NOMO-1 treated with dmso at 0.1 percent for 144 hours (cell line): ENCODE measurements around the gene TMEM119.
"Not testable (repeated sequence)": the region's sequence is repeated elsewhere in the genome, so short reads cannot be mapped to it uniquely, and the experiment has no call there.

Source experiments
- DNase-seq: peaks from one replicate; lab custom pipeline; 2025; ENCODE audit not compliant: unreplicated experiment; lab: John Stamatoyannopoulos, UW

TMEM119 gene

DNA sequence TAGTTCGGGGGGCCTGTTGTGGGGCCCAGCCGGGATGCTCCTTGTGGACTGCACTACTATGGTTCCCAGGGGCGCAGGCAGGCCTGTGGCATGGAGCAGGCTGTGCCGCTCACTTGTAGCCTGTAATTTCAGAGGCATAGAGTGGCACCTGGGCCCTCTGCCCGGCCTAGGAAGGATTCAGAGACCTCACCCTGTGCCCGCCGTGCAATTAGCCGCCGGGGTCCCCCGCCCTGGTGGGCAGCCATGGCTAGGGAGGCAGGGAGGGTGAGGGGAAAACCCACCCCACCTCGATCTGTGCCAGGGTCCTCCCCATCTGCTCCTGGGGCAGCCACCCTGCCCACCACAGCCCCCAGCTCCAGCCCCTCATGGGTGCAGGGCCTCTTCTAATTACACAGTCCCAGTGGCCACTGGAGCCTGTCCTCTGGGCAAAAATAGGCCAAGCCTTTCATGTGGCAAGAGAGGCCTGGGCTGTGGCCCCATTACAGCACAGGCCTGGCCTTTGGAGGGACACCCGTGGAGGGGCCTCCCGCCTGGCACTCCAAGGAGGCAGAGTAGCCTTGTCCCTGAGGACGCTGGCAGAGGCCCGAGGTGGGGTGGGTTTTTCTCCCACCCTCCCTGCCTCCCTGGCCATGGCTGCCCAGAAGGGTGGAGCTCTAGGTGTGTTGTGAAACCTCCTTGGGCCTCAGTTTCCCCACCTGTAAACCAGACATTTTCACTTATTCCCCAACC lies 5.3 kb upstream of the TMEM119 start:
- DNase-seq, result no peak

- no peak for DNase-seq
These were observed 4.4 kb upstream of the TMEM119 start for GRCh38 chr12:108602209-108602705.

DNA sequence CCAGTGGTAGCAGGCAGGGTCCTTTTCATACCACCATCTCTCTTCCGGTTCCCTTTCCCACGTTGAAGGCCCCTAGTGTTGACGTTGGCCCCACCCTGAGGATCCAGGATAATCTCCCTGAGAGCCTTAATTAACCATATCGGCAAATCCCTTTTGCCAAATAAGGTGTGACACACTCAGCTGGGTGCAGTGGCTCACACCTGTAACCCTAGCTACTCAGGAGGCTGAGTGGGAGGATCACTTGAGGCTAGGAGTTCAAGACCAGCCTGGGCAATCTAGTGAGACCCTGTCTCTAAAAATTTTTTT lies 2.8 kb upstream of the TMEM119 start:
- DNase-seq, result no peak

GRCh38 chr12:108599948-108600701 lies 2.2 kb upstream of the TMEM119 start:
- DNase-seq, result no peak

- no peak for DNase-seq
These were observed 1.7 kb upstream of the TMEM119 start for GRCh38 chr12:108599541-108599940.

GRCh38 chr12:108598553-108599250 lies 818 bp upstream of the TMEM119 start:
- no peak for DNase-seq

GRCh38 chr12:108596854-108597558 lies 878 bp downstream of the TMEM119 start:
- no peak for DNase-seq

DNA sequence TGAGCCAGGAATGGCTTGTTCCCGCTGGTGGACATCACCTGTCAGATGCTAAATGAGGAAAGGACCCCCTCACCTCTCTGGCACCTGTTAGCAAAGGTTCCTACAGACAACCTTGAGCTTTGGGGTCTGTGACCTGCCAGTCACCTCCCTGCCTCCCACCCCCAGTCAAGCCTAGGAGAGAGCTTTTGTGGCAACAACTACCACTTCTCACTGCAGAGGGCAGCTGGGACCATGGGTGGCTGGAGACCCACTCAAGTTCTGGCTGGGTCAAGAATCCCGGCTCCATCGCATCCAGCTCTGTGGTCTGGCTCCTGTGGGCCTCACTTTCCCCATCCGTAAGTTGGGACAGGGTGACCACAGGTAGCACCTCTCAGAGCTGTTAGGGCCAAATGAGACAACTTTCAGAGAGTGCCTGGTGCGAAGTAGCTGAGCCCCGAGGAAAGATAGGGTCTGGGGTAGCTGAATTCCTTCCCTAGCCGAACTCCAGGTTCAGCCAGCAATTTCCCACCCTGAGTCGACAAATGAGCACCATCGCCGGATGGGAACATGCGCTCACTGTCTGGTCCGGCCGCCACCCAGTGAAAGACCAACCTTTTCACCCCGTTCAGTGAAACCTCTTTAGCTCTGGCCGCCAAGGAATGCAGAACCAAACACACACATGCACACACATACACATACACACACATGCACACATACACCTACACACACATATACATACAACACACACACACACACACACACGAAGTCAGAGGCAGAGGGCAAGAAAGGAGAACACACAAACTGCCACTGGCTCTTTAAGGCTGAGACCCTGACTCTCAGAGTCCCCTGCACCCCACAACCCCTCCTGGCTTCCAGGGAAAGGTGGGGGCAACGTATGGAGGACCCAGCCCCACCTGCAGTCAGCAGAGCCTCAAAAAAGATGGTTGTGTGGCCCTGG lies 1.9 kb downstream of the TMEM119 start:
- DNase-seq, result no peak

GRCh38 chr12:108594960-108595710 lies 2.7 kb downstream of the TMEM119 start:
- DNase-seq, result no peak

DNA sequence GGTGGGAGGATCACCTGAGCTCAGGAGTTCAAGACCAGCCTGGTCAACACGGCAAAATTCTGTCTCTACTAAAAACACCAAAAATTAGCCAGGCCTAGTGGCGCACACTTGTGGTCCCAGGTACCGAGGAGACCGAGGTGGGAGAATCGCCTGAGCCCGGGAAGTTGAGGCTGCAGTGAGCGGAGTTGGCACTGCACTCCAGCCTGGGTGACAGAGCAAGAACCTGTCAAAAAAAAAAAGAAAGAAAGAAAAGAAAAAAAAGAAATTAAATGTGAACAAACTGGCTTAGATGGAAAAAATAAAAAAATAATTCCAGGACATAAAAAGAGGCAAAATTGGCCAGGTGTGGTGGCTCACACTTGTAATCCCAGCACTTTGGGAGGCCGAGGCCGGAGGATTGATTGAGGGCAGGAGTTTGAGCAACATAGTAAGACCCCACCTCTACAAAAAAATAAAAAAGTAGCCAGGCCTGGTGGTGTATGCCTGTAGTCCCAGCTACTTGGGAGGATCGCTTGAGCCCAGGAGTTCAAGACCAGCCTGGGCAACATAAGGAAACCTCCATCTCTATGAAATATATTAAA lies 3.5 kb downstream of the TMEM119 start:
- DNase-seq, result no peak

GRCh38 chr12:108592033-108592909 lies 5.6 kb downstream of the TMEM119 start:
- DNase-seq, result no peak

DNA sequence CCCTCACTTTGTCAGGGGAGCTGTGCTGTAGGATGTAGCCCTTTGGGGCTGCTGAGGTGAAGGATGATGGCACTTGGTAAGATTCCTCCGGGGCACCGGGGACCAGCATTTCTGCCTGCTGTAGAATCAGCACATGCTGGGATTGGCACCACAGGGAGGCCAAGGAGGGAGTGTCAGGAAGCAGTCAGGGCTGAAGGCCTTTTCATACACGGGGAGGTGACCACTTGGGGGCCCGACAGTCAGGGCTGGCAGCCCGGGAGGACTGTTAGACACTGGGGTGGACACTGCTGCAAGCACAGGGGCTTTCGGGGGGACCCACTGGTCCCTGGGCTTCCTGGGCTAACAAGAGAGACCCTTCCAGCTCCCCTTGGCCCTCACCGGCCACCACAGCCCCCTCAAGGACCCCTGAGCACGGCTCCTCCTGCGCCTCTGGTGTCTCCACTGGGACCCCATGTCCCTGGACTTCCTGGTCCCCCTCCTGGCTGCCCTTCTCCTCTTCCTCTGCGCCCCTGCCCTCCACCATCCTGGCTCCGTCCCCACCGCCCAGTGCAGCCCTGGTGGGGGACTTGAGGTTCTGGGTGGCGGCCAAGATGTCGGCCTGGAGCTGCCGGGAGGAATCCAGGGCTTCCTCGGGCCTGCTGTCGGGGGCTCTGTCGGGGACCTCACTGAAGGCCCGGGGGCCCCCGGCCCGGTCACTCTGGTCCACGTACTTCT lies 6.5 kb downstream of the TMEM119 start:
- no peak for DNase-seq

DNA sequence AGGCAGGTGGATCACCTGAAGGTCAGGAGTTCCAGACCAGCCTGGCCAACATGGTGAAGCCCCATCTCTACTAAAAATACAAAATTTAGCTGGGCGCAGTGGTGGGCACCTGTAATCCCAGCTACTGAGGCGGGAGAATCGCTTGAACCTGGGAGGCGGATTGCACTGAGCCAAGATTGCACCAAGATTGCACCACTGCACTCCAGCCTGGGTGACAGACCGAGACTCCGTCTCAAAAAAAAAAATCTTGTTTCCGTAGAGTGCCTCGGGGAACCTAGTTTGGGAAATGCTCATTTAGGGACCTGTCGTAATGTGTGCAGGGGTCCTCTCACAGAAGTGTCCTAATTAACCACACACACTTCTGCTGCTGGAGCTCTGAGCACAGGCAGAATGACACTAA lies 7.4 kb downstream of the TMEM119 start:
- DNase-seq, result not testable (repeated sequence)

GRCh38 chr12:108589840-108590229 lies 8.0 kb downstream of the TMEM119 start:
- DNase-seq, result no peak

GRCh38 chr12:108589028-108589839 lies 8.7 kb downstream of the TMEM119 start:
- no peak for DNase-seq

DNA sequence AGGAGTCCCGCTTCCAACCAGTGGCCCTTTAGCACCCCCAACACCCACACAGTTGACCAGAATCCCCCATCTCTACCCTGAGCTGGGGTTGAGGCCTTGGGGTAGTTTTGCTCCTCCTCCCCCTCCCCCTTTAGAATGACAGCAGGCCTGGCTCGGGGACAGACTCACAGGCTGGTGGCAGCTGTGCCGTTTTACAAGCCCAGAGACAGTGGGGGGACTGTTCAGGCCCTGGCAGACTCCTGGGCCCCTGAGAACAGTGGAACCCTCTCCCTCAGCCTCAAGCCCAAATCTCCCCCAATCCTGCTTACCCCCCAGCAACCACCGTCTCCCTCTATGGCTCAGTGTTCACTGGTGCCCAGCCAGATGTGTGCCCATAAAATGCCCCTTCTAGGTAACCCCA lies 10.1 kb downstream of the TMEM119 start:
- no peak for DNase-seq

- no peak for DNase-seq
These were observed 11.6 kb downstream of the TMEM119 start for GRCh38 chr12:108586306-108586705.
